NCI-H128 (cell line): ENCODE results near the gene RND3.
A peak's percentile ranks its signal among the peaks of the same experiment; 100 is the strongest.

Experiments
- DNase-seq: peaks from one replicate; lab custom pipeline; 2025; ENCODE audit not compliant: unreplicated experiment; lab: John Stamatoyannopoulos, UW

The RND3 gene

DNA sequence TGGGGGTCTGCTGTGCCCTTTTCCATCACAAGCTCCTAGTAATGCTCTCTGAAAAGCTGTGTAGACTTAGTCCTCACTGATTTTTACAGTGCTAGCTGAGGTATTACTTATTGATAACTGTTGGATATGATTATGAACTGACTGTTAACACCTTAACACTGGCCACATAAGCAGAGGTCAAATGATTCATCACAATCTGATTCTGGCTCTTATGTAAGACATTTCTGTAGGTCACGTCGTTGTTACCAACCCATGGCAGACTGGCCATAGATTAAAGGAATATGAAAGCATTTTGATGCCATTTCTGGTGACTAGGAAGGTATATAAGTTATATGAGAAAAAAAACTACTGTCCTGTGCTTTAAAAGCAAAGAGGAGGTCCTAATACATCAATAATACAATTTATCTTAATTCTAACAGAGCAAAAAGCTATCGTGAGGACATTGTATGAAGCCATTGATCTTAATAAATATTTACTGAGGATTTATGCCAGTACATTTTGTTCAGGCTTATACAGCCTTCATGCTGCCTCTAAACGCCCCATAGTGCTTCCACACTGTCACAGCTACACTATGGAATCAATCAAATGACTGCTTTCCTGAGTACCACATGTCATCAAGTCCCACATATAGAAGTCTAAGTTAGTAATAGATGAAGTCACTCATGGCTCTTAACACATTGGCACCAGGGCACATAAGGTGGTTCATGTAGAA is 6.9 kb upstream of the RND3 start:
- DNase-seq = no peak

DNA sequence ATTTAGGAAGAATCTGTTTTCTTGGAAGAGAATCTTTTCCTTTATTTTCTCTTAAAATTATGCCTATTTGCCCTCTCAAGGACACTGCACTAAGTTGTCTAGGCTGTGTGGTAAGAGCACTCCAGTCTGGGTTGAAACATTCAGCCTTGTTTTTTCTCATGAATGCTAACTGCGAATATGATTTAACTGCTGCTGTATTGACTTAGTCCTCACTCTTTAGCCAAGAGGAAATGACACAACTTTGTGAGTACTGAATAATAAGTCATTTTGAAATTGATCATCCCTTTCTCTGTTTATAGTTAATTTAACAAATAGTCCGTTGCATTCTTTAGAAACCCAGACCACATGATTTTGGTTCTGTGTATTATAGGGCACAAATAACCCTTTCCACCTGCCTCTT is 4.5 kb upstream of the RND3 start:
- DNase-seq = no peak

DNA sequence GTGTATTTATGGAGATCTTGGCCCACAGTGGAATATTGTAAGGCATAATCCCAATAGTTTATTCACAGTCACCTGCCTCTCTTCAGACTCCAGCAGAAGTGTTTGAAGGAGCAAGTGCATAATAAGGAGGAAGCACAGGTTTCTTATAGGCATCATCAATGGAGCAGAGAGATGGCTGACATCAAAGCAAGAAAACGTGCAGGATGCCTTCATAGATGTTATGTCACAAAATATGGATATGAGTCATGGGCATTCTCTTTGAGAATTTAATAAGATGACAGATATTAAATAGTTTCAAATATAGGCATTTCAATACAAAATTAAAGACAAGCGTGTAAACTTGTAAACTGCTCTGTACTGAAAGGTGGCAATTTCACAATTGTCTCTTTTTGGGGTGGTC is 4.0 kb upstream of the RND3 start:
- DNase-seq = no peak

DNA sequence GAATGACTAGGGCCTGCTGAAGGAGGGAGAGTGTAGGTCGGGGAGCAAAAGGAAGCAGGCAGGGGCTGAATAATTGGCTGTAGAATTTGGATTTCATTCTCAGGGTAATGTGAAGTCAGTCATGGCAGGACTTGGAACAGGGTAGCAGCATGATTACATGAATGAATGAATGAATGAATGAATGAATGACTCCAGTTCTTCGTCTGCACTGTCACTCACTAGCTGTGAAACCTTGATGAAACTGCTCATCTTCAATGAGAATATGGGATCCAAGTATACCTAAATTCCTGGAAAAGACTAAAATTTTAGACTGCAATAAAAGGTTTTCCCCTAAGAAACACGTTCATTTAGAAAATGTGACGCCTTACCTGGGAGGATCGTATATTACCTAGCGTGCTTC is 3.0 kb upstream of the RND3 start:
- no peak for DNase-seq

DNA sequence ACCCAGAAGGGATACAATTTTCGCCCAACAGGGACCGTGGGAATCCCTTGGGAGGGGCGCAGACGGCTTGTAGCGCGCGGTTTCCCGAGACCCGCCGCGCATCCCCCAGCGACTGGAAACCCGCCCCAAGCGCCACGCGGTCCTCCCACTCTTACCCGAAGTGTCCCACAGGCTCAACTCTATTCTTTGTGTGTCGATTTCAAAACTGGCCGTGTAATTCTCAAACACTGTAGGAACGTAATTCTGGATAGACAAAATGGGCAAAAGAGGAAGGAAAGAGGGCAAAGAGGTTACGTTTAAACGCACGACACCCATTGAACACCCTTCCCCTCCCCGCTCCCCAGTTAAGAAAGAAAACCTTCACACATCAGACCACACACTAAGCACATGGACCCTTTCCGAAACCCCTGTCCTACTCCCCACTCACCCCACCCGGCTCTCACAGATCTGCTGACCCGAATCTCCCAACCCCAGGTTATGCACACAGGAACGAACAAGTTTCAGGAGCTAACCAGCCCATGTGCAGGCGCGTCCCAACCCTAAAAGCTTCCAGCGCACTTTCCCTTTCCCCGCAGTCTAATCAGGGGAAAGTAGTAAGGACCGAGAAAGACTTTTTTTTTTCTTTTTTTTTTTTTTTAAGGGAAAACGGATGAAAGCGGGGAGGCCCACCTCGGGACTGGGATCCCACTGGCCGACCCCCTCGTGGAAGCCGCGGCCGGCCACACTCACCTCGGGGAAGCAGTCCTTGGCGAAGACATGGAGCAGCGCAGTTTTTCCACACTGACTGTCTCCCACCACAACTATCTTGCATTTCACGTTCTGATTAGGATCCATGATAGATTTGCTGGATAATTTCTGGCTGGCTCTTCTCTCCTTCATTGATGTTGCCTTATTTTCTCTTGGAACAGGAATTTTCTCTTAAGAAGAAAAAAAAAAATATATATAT is 655 bp downstream of the RND3 start:
- no peak for DNase-seq

DNA sequence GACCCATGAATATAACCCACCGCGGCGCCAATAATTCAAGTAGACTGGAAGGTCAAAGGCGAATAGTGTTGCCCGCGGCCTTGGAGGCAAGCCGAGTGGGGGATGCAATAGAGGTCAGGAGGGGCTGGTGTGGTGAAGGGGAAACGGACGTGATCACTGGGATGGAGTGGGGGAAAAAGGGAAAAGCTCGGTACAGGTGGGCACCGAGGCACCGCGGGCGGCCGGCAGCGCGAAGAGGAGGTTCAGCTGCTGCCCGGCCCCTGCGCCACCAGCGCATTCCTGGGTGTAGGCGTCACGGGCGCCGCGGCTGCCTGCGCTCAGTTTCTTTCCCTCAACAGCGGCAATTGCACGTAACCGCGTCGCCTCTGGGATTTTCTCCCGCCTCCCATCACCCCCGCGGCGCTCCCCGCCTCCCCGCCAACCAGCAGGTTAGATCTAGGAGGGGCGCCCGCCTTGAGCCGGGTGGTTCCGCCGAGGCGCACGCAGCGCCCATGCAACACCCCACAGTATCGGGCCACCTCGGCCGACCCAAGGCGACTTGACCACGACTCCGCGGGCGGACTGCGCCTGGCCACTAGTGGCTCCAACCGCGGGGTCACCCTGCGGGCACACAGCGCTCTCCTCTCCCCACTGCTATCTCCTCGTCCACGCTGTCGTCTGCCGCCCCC is 1.5 kb downstream of the RND3 start:
- peak; percentile 11 for DNase-seq

DNA sequence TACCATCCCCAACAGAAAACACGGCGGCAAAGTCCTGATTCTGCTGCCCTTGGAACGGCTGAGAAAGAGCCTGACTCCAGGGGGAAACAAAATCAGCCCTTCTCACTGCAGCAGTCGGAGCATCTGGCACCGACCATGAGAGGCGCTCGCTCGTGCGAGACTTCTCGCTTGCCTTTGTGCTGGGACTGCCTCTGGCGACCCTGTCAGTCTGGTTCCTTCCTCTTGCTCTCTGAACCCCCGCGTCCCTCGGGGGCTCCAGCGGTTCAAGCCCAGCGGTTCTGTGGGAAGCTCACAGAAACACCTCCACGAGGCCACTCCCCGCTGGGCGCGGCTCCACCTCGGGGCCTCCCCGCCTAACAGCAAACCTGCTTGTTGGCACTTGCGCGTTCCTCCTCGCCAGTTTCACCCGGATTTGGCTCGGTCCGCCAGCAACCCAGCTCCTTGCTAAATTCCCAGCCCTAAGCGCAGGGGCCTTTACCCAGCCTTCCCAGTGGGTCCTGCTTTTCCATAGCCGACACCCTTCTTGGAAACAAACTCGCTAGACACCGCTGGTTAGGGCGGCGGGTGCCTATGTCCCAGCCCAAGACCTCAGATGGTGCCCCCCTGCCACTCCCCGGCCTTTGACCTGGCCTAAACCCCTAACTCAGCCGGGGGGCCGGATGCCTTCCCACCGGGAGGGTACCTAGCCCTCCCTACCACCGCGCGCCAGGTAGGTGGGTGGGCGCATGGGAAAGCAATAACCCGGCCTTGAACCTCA is 2.2 kb downstream of the RND3 start:
- DNase-seq = peak; percentile 69

DNA sequence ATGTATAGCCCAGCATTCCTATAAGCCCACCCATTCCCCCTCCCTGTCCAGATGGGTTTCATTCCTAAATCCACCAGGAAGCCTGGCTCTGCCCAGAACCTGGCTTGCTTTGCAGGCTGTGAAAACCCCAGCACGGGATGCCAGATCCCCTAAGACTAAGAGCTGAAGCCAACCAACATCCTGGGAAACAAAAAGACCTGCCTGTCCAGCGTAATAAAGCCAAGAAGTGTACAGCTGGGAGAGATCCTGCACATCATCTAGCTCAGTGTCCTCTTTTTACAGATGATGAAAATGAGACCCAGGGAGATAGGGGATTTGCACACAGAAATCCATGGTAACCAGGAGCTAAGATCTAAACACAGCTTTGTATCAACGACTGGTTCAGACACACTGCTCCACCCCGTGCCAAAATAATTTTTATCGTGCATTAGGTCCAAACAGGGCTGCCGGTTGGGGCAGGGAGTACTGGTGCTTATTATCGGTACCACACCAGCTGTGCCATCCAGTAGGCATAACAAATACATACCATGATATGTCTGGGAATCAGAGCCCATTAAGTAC is 2.9 kb downstream of the RND3 start:
- no peak for DNase-seq

DNA sequence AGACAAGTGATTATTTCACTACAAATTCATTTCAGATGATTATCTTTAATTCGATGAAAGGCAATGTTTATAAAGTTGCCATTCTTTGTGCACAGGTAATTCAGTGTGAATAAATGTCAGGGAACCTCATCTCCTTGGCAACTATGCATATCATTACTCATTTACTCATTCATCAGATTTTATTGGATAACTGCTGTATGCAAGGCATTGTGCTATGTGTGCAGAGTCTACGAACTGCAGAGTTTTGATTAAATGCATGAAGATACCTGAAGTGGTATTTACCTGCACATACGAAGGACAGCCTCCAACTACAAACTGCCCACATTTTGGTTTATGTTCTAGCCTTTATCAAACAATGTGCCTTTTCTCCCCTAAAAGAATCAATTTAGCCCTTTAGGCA is 3.5 kb downstream of the RND3 start:
- no peak for DNase-seq

DNA sequence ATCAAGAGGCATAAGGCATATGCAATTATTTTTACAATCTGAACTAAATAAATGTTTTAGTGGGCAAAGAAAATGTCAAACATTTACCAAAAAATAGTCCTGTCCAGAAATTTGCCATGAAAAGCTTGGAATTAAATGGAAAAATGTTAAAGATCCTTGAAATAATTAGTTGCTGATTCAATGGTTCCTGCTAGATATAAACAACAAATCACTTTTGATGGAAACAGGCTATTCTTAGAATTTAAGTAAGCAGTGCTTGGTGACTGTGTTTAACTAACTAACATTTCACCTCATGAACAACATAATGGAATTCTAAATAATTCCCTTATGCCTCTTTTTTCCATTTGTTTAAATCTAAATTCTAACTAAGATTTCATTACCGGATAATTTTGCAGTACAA is 3.9 kb downstream of the RND3 start:
- no peak for DNase-seq

DNA sequence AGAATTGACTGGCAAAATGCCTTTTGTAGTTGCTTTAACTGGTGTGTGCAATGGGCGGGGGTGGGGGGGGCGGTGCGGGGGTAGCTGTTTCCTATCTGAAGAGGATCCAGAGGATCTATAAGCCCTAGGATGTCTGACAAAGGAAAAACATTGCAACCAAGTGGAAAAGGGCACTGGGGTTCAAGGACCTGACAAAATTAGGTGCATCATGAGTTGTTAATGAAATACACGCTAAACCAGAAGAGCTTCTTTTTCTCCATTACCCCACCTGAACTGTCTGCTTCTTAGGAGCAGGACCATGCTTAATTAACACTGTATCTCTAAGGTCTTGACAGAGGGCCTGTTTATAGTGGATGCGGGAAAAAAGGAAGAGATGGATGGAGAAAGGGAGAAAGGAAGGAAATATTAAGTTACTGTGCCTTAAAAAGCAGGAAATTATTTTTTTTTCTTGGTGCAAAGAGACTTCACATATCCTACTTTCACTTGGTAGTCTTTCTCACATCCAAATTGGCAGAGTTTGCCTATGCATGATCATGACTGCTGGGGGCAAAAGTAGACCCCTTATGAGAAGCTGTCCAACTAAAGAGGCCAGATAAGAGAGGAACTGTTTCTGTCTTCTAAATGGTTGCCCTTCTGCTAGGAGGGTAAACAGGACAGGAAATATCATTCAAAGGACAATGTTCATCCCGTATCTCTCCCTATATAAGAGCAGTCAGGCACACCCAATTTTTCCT is 4.6 kb downstream of the RND3 start:
- no peak for DNase-seq

DNA sequence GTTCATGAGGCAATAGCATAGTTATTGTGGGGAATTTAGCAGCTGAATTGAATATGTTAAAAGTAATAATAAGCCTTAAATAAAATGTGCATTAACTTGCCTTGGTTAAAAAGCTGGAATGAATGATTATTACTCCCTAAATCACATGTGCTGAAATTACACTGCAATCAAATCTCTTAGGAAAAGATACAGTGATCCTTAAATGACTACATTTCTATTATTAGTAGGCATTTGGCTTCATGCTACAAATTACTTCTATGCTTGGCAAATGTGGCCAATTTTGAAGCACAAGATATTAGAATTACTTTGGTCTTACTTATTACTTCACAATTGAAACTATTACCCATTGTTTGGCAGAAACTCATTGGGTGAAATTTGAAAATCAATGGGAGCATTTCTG is 5.4 kb downstream of the RND3 start:
- DNase-seq = no peak

DNA sequence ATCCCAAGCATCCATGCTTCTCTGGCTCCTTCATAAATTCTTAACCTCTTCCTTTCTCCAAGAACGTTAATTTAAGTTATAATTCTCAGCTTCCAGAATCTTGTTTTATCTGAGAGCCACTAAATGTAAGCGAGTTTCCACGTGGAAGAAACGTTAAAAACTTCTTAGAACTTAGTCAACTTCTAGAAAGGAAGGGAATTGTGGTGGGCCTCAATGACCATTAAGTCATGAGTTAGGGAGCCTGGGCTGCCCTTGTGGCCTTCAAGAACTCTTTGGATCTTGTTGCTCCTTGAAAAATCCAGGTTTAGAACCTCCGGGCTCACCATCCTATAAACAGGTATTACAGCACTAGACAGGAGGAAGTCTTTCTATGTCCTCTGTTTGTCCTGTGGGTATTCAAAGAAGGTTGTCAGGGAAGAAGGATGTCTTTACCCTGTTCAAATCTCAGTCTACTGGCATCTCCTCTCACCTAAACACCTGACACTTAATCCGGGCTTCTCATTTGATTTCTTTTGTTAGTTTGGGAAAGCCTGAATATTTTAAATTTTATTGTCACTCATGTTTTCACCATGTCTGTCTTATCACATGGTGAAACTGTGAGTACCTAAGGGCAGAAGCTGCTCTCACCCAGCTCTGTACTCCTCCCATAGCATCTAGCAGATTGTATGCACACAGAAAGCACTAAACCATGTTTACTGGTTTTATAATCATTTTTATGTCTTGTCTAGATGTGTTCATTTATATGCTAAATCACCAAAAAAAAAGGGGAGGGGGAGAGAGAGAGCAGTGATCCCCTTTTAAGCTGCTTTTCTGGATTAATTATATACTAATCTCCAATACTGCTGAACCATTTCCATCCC is 6.3 kb downstream of the RND3 start:
- DNase-seq = no peak

DNA sequence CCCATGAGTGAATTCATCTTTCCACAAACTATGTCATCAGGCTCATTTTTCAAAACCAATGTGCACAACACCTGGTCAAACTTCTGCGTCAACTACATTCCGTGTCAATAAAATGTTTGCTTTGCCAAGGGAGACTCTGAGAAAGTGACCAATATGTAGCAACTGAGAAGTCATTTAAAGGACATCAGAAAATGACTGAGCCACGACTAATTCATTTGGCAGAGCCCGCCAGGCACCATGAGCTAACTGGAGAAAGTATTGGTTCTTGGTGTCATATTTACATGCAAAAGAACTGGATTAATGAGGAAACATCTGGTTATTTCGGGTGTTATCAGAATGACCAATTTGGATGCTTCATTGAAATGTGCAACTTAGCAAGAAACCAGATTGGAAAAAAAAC is 7.2 kb downstream of the RND3 start:
- no peak for DNase-seq

DNA sequence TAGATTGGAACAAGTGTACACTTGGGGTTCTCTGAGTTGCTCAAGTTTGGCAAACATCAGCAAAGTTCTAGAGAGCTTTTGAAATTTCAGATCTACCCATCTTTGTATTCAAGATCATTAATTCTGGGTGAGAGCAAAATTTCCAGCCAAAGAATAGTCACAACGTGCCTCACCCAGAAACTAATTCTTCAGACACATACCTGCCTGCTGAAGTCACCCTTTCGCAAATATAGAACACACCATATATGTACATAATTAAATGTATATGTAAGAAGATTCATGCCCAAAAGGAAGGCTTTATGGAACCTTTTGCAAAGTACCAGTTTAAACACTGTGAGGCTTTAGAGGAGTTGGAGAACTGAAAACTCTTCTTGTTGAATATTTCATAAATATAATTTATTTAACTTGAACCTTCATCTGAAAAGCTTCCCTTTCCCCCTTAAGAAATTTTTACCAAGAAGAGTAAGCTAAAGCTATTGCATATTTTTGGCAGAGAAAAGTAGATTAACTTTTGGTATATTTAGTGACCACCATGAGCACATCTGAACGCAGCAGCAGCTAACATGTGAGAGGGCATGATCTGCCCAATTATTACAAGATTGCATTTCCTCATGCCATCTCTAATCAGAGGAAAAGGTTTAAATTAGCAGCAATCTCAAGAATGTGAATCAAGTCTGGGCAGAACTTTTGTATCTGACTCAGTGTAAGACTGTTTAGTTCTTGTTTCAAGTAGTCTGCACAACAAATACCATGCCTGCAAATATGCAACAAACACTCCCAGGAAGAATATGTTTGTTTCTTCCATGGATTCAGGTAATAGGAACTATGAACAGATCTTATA is 8.2 kb downstream of the RND3 start:
- DNase-seq = no peak

DNA sequence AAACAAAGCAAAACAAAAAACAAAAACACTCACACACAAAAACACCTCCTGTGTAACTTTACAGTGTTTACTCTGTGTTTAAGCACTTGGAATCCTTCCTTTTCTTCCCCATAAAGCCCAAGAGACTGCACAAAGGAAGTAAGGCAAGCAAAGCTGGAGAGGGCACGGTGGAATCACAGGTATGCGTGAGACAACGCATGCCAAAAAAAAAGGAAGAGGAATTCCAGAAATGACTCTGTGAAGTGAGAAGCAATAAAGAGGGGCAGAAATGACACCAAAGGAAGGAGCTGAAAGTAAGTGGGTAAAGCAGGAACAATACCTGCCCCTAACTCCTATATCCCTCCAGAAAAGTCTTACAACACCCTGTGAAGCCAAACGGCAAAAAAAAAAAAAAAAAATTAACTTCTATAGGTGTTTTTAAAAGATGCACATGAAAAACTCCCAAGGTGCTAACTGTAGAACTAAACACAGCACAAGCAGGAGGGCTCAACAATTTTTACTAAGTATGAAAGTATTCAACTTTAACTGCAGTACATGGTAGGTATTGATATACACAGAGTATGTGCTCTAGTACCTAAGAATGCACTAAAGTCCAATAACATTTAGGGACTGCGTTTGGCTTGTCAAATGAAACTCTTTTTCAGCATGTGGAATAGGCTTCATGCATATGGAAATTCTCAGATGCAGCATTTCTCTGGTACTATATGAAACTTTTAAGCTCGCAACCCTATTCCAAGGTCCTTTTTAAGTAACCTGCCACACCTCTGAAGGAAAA is 9.1 kb downstream of the RND3 start:
- no peak for DNase-seq

DNA sequence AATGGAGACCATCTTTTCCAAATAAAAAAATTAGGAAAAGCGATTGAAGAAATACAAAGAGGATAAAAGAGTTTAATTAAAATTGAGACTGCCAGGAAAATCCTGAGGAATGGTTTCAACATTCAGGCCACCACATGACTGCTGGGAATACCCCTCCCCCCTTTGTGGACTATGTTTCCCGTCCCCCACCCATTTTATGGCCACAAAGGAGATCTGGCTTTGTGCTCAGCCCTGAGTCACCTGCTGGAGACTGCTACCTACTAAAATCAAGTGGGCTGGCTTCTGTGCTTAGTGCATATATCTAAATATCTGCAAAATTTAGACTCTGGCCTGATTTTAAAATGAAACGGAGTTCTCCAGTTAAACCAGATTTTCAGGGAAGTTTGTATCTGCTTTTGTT is 10.1 kb downstream of the RND3 start:
- no peak for DNase-seq
